ENCODE measurements around the gene RAB39A. TPM values are rescaled to one million over a fixed set of nuclear protein-coding genes. Genes with fewer than 3 reads are reported as not detected.
A peak's percentile ranks its signal among the peaks of the same experiment; 100 is the strongest.

The RAB39A gene
- polyA plus RNA-seq, 2 of the 4 experiments (the other 2 are of a cell fraction): 0.93 to 1.1 TPM

DNA sequence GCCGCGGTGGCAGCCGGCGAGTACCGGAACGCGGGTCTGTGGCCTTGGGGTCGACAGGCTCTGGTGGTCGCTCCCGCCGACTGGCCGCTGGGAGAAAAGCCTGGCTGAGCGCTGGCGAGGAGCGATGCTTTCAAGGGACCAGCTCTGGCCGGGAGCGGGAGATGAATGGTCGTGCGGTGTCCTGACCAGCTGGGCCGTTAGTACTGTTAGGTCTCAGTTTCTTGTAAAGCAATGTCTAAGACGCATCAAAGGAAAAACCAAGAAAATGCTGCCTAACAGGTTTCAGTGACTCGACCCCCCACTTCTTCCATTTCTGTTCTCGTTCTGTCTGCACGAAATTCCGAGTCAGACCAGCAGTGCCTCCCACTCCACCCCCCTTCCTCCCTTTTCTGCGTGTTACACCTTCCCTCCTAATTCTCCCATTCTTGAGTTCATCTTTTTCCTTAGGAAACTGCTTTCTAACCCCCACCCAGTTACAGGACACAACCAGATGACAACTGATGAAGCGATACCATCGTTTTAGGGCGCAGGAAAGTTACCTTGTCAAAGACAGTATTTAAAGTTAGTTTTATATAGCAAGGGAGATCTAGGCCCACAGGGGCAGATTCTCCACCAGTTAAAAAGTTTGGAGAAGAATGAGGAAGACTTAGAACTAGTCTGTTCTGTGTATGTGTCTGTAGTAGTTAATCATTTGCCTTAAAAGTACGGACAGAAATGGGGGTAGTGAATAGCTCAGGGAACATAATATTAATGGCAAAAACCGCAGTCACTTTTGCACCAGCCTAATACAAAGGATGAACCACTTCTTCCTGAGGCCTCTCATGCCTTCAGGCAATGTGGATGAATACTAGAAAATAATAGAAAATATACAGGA lies 81.5 kb downstream of the RAB39A start:
- FAIRE-seq: no peak
- H3K4me1 ChIP-seq: peaks cover 9% of the 10 kb centered on the region; the same call in 2 of the 3 replicates
- ChIA-PET POLR2A (interaction anchor here (0.9 to 1.0 kb wide), 2 partner anchors 10 to 169 kb away, joined by 3 to 4 read pairs; no protein-coding TSS in a partner anchor), CTCF (interaction anchor here (0.8 to 1.9 kb wide), 5 partner anchors 13 to 725 kb away, joined by 3 to 5 read pairs (median 3); no protein-coding TSS in a partner anchor)
- DNase-seq (ENCODE audit: low read depth in 1 of 2, low spot score in 1 of 2): no peak
- H3K27ac ChIP-seq: peak overlapping the region; percentile 96 to 99
- TF ChIP-seq KDM5A (IDR thresholded peaks at IDR 0.05) (peak; percentile 77; the same call in 1 of the 2 replicates), HDAC2 (IDR thresholded peaks at IDR 0.05) (no peak), NFE2L2 (conservative IDR thresholded peaks at IDR 0.05; ENCODE audit: low read length) (no peak), MYC (IDR thresholded peaks at IDR 0.05; ENCODE audit: borderline replicate concordance, low read length) (no peak), RFX5 (IDR thresholded peaks at IDR 0.05) (no peak)
- TF ChIP-seq, protein P1, sequence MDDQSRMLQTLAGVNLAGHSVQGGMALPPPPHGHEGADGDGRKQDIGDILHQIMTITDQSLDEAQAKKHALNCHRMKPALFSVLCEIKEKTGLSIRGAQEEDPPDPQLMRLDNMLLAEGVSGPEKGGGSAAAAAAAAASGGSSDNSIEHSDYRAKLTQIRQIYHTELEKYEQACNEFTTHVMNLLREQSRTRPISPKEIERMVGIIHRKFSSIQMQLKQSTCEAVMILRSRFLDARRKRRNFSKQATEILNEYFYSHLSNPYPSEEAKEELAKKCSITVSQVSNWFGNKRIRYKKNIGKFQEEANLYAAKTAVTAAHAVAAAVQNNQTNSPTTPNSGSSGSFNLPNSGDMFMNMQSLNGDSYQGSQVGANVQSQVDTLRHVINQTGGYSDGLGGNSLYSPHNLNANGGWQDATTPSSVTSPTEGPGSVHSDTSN (IDR thresholded peaks at IDR 0.05): no peak
- TF ChIP-seq, protein P2, sequence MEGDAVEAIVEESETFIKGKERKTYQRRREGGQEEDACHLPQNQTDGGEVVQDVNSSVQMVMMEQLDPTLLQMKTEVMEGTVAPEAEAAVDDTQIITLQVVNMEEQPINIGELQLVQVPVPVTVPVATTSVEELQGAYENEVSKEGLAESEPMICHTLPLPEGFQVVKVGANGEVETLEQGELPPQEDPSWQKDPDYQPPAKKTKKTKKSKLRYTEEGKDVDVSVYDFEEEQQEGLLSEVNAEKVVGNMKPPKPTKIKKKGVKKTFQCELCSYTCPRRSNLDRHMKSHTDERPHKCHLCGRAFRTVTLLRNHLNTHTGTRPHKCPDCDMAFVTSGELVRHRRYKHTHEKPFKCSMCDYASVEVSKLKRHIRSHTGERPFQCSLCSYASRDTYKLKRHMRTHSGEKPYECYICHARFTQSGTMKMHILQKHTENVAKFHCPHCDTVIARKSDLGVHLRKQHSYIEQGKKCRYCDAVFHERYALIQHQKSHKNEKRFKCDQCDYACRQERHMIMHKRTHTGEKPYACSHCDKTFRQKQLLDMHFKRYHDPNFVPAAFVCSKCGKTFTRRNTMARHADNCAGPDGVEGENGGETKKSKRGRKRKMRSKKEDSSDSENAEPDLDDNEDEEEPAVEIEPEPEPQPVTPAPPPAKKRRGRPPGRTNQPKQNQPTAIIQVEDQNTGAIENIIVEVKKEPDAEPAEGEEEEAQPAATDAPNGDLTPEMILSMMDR (IDR thresholded peaks at IDR 0.05): no peak
- peak overlapping the region; percentile 87 for H3K4me2 ChIP-seq
- ATAC-seq: peak; percentile 27 to 30; a peak in 3 of 6 replicates
- peak overlapping the region; percentile 84 for H3K4me3 ChIP-seq
- WGBS (ENCODE audit: missing lambda C conversion rate): 3% methylated on average over 27 of the region's 31 CpGs
- H3K9me3 ChIP-seq: no peaks in the 10 kb centered on the region

- no peak for FAIRE-seq
- no peak overlapping the region; the same call in 2 of the 3 replicates for H3K4me2 ChIP-seq
Measured at GRCh38 chr11:108012139-108012725, 84.0 kb downstream of the RAB39A start.

More at GRCh38 chr11:108012139-108012725, 84.0 kb downstream of the RAB39A start:
- Histone ChIP-seq H3K4me3 (no peak overlapping the region), H3K9me3 (no peaks in the 10 kb centered on the region), H3K27ac (no peak overlapping the region), H3K4me1 (peaks cover 9% of the 10 kb centered on the region; the same call in 2 of the 3 replicates)
- TF ChIP-seq ZNF302 (CRISPR knock-in tag; IDR thresholded peaks at IDR 0.05) (no peak), MAX (IDR thresholded peaks at IDR 0.05) (no peak), JUNB (IDR thresholded peaks at IDR 0.05) (no peak)
- TF ChIP-seq, protein P3, sequence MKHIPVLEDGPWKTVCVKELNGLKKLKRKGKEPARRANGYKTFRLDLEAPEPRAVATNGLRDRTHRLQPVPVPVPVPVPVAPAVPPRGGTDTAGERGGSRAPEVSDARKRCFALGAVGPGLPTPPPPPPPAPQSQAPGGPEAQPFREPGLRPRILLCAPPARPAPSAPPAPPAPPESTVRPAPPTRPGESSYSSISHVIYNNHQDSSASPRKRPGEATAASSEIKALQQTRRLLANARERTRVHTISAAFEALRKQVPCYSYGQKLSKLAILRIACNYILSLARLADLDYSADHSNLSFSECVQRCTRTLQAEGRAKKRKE (CRISPR knock-in tag; IDR thresholded peaks at IDR 0.05; ENCODE audit: low read depth): no peak
- WGBS (ENCODE audit: missing lambda C conversion rate): 89% methylated on average over 5 of the region's 5 CpGs
- CTCF ChIA-PET: interaction anchor here (0.7 kb wide), 2 partner anchors 49 to 219 kb away, joined by 3 read pairs; no protein-coding TSS in a partner anchor
- ATAC-seq (no peak), DNase-seq (ENCODE audit: low read depth in 1 of 2, low spot score in 1 of 2) (no peak)
- POLR2A ChIA-PET: interaction anchor here (0.7 kb wide), 2 partner anchors 47 to 305 kb away, joined by 3 to 6 read pairs; no protein-coding TSS in a partner anchor

Other genes with a start within 250 kb of the RAB39A start
- 2.0 and 2.2 TPM in 2 replicates for gene SLN, start 216.4 kb upstream of the RAB39A start, polyA plus RNA-seq (2011; rRNA removed)
- gene SLN, start 216.4 kb upstream of the RAB39A start, polyA plus RNA-seq (2017; fragmentation: RNase III; extraction: RNeasy Plus Mini Kit Qiagen cat#74134 plus additional on column Dnase treatment): 0.72 to 1.3 TPM (median 1.2 TPM) in 3 replicates
- 27.0 and 30.0 TPM in 2 replicates for gene SLC35F2, start 69.7 kb upstream of the RAB39A start, polyA plus RNA-seq (2011; rRNA removed)
- gene SLC35F2, start 69.7 kb upstream of the RAB39A start, polyA plus RNA-seq (2017; fragmentation: RNase III; extraction: RNeasy Plus Mini Kit Qiagen cat#74134 plus additional on column Dnase treatment): 32.4 to 33.6 TPM (median 32.8 TPM) in 3 replicates
- gene CUL5, start 80.5 kb downstream of the RAB39A start, polyA plus RNA-seq (2011; rRNA removed): 14.4 and 24.3 TPM in 2 replicates
- gene CUL5, start 80.5 kb downstream of the RAB39A start, polyA plus RNA-seq (2017; fragmentation: RNase III; extraction: RNeasy Plus Mini Kit Qiagen cat#74134 plus additional on column Dnase treatment): 9.5 to 9.7 TPM (median 9.7 TPM) in 3 replicates
- 102 and 119 TPM in 2 replicates for gene ACAT1, start 193.1 kb downstream of the RAB39A start, polyA plus RNA-seq (2011; rRNA removed)
- gene ACAT1, start 193.1 kb downstream of the RAB39A start, polyA plus RNA-seq (2017; fragmentation: RNase III; extraction: RNeasy Plus Mini Kit Qiagen cat#74134 plus additional on column Dnase treatment): 105 to 113 TPM (median 112 TPM) in 3 replicates

Measured in A549 (cell line).